K562 (cell line): ENCODE data around the gene HIPK1.

ENCODE experiments used
- NFYB ChIP-seq: IDR thresholded peaks from 2 replicates; pipeline ENCODE4 v1.6.1; 2011; ENCODE audit warnings: mild to moderate bottlenecking, moderate library complexity; ENCODE audit not compliant: insufficient read length; ENCODE audit errors: extremely low read depth
- POLR2AphosphoS5 ChIP-seq: IDR thresholded peaks from 2 replicates; pipeline ENCODE4 v1.6.1; 2011; ENCODE audit warnings: mild to moderate bottlenecking, low read depth, low read length, moderate library complexity; ENCODE audit not compliant: control insufficient read depth, insufficient read depth

GRCh38 chr1:114023377-114023776, 94.3 kb downstream of the HIPK1 start:
- no peak for TF ChIP-seq NFYB
- no peak for TF ChIP-seq POLR2AphosphoS5
